ENCODE measurements around the gene SLC7A1.

The SLC7A1 gene

DNA sequence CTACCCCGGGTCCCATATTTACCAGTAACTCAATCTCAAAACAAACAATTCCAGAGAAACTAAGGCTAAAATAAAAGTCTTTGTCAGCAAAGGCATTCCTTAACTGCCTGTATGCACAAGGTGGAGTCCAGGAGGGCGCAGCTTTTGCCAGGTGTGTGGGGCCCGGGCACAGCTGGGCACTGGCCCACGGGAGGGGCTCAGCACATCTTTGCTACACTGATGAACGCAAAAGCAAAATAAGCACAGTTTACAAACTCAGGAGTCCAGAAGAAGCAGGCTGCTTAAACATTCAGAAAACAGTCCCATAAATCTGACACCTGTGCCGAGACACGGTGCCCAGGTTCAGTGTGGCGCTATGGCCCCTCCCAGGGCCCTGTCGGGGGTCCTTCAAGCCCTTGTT, 70.8 kb downstream of the SLC7A1 start:
- in situ Hi-C loops (cut with MboI; ENCODE audit: low sequenced_read_pairs, unreplicated experiment) = no loop called here
- no peak for DNase-seq (ENCODE audit: low spot score)
- TF ChIP-seq, protein P1, sequence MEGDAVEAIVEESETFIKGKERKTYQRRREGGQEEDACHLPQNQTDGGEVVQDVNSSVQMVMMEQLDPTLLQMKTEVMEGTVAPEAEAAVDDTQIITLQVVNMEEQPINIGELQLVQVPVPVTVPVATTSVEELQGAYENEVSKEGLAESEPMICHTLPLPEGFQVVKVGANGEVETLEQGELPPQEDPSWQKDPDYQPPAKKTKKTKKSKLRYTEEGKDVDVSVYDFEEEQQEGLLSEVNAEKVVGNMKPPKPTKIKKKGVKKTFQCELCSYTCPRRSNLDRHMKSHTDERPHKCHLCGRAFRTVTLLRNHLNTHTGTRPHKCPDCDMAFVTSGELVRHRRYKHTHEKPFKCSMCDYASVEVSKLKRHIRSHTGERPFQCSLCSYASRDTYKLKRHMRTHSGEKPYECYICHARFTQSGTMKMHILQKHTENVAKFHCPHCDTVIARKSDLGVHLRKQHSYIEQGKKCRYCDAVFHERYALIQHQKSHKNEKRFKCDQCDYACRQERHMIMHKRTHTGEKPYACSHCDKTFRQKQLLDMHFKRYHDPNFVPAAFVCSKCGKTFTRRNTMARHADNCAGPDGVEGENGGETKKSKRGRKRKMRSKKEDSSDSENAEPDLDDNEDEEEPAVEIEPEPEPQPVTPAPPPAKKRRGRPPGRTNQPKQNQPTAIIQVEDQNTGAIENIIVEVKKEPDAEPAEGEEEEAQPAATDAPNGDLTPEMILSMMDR (IDR thresholded peaks at IDR 0.05; ENCODE audit: borderline replicate concordance, control extremely low read depth, extremely low read depth, insufficient read depth, missing control alignments) = no peak

DNA sequence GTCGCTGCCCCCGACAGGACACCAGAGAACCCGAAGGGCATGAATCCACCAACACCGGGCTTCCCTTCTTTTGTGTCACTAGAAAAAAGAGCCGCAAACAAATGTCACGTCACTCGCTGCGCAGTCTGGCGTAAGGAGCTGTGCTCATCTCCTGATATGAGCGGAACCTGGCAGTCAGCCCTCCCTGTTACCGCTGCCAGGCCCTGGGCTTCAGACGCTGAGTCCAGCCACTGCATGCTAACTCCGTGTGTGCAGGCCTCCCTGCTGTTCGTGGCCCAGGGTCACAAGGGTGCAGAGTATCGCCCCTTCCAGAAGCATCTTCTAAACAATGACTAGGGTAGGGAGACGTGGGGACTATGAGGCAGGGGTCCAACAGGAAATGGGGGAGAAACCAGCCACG, 71.3 kb downstream of the SLC7A1 start:
- no peak for DNase-seq (ENCODE audit: low spot score)
- in situ Hi-C loops (cut with MboI; ENCODE audit: low sequenced_read_pairs, unreplicated experiment) = no loop called here
- TF ChIP-seq, protein P1 (IDR thresholded peaks at IDR 0.05; ENCODE audit: borderline replicate concordance, control extremely low read depth, extremely low read depth, insufficient read depth, missing control alignments) = no peak

DNA sequence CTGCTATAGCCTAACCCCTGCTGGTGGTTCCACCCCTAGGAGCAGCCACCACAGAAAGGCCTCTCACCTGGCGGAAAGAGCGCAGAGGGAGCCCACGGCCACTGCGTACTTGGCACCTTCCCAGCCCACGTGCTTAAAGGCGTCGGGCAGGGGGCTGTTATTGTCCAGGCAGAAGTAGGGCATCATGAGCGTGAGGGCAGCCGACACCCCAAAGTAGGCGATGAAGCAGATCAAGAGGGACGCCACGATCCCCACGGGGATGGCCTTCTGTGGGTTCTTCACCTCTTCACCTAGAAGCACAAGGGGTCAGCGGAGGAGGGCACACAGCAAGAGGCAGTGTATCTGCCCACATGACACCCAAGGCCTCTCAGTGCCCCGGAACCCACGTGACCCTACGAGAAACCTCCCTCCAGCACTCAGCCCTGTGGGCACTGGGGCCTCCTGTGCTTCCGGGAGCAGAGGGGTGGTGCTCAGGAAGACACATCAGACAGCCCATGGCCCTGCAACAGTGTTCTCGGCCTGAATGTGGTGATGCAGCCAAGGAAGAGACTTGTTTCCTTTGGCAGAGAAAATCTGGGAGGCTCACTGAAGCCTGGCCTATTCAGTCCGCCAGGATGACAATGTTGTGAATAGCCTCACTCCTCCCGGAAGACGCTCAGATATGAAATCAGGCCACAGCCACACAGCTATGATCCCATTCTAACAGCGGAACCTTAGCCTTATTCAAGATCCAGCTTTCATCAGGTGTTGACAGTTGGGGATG, 72.1 kb downstream of the SLC7A1 start:
- in situ Hi-C loops (cut with MboI; ENCODE audit: low sequenced_read_pairs, unreplicated experiment) = no loop called here
- no peak for DNase-seq (ENCODE audit: low spot score)
- TF ChIP-seq, protein P1 (IDR thresholded peaks at IDR 0.05; ENCODE audit: borderline replicate concordance, control extremely low read depth, extremely low read depth, insufficient read depth, missing control alignments) = no peak

DNA sequence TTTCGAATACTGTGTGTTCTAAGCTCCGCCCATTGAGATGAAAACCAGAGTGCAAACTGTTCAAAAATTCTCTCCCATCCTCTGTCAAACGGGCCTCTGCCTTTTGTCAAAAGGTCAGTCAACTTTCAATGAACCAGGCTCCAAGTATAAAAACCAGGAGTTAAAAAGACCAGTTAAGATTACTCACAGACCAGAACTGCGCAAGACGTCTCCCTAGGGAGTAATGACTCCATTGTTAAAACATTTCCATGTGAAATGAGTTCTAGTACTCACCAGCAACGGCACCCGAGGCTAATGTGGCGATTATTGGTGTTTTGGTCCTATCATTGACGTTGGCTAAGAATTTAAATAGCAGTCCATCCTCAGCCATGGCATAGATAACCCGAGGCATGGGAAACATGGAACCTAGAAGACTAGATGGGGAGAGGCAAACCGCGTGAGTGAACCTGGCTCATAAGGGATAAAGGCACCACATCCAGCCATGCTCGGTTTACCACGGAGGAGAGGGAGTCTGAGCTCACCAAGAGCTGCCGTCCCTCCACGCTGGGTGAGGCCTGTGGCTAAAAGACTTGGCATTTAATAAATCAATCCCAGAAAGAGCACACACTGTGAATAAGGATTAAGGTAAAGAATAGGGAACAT, 73.3 kb downstream of the SLC7A1 start:
- TF ChIP-seq, protein P1 (IDR thresholded peaks at IDR 0.05; ENCODE audit: borderline replicate concordance, control extremely low read depth, extremely low read depth, insufficient read depth, missing control alignments) = no peak
- in situ Hi-C loops (cut with MboI; ENCODE audit: low sequenced_read_pairs, unreplicated experiment) = no loop called here
- no peak for DNase-seq (ENCODE audit: low spot score)

DNA sequence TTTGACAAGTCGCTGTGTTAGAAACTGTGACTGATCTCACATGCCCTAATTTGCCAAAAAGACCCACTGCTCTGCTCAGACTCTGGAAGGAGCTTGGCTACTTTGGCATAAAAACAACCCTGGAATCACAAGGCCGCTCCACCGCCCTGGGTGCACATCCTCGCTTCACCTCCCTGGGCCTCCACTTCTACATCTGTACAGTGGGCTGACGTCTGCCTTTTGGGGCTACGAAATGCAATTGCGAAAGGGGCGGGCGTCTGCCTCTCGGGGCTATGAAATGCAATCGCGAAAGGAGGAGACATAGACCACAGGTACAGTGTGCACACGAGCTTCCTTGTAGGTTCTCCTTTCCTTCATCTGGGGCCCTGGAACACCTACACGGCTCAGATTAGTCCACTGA, 74.2 kb downstream of the SLC7A1 start:
- no peak for DNase-seq (ENCODE audit: low spot score)
- in situ Hi-C loops (cut with MboI; ENCODE audit: low sequenced_read_pairs, unreplicated experiment) = no loop called here
- TF ChIP-seq, protein P1 (IDR thresholded peaks at IDR 0.05; ENCODE audit: borderline replicate concordance, control extremely low read depth, extremely low read depth, insufficient read depth, missing control alignments) = no peak

DNA sequence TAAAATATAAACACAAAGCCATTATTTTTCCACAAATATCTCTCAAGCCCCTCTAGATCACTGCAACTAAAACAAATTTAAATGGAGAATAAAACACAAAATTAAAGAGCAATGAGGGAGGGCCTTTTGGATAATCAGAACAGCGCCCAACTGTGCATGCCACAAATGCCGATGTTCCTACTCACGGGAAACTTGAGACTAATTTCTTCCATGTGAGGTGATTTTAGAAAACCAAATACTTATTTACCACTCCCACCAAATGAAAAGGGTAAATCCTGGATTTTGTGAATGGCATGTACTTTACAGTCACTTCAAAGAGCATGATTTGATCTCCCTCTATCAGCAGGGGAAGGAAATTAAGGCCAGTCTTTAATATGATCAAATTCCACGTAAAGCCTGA, 74.8 kb downstream of the SLC7A1 start:
- no peak for DNase-seq (ENCODE audit: low spot score)
- in situ Hi-C loops (cut with MboI; ENCODE audit: low sequenced_read_pairs, unreplicated experiment) = no loop called here
- TF ChIP-seq, protein P1 (IDR thresholded peaks at IDR 0.05; ENCODE audit: borderline replicate concordance, control extremely low read depth, extremely low read depth, insufficient read depth, missing control alignments) = no peak

Data from GM13976 (cell line).